ENCODE measurements around the gene NCK2.
A peak's percentile ranks its signal among the peaks of the same experiment; 100 is the strongest.

NCK2 gene

GRCh38 chr2:105793196-105793975 is 48.7 kb downstream of the NCK2 start:
- no peak for DNase-seq (ENCODE audit: low read depth)

DNA sequence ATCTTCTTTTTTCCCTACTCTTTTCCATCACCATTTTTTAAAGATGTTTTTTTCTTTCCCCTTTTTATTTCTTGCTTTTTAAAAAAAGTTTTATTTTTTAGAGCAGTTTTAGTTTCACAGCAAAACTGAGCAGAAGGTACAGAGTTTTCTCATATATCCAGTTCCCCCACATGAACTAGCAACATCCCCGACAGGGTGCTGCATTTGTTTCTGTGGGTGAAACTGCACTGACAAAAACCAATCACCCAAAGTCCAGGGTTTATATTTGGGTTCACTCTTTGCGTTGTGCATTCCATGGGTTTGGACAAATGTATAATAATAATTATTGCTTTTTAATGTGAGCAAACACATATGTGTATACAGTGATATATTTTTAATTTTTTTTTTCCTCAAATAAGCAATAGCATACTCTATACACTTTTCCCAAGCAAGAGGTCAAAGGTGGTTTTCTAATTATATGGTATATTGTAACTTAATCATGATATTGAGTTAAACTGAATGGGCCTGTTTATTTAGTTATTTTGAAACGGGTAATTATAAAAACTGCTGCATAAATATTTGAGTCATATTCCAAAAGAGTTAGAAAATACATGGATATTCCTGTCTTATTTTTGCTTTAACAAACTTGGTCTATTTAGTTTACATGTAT is 50.3 kb downstream of the NCK2 start:
- DNase-seq (ENCODE audit: low read depth): no peak

GRCh38 chr2:105795575-105795934 is 50.8 kb downstream of the NCK2 start:
- no peak for DNase-seq (ENCODE audit: low read depth)

DNA sequence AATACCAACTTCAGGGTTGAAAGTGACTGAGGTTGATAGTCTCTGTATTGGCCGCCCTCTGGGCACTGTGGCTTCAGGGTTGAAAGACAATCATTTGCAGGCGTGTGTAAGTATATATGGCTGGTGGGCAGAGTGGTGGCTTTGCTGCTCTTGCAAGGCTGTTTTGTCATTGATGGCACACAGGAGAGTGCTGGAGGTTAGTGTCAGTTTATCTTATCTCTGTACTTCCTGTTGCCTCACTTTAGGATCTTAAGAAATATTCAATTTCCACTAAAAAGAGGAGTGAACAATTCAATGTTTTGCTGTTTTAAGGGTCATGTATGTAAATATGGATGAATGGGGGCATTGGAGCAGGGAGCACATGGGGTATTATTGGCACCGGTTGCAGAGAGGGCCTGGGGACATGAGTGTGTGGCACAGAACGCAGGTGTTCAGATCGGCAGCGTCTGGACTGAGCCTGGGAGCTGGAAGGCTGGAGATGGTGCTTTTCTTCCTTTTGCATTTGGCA is 51.5 kb downstream of the NCK2 start:
- no peak for DNase-seq (ENCODE audit: low read depth)

GRCh38 chr2:105796791-105797190 is 52.1 kb downstream of the NCK2 start:
- no peak for DNase-seq (ENCODE audit: low read depth)

DNA sequence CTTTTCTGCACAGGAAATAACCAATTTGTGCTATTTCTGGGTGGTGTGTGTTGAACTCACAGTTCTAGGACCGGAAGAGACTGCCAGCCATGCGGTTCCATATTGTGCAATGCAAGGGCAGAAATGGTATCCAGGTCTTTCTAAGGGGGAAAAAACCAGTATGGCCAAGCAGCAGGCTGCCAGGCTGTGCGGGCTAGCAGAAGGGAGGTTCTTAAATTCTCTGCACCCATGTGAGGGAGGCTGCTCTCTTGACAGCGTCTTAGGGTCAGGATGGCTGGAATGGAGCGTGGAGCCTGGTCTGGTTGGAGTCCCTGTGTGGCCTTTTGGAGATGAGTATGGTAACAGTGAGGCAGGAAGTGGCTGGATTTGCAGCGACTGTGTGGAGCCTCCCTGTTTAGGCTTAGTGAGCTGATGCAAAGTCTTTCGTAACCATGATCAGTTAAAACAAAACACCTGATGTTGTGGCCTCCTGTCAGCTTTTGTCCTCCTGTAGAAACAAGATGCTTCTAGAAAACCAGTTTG is 52.6 kb downstream of the NCK2 start:
- DNase-seq (ENCODE audit: low read depth): no peak

GRCh38 chr2:105798595-105798994 is 53.9 kb downstream of the NCK2 start:
- no peak for DNase-seq (ENCODE audit: low read depth)

DNA sequence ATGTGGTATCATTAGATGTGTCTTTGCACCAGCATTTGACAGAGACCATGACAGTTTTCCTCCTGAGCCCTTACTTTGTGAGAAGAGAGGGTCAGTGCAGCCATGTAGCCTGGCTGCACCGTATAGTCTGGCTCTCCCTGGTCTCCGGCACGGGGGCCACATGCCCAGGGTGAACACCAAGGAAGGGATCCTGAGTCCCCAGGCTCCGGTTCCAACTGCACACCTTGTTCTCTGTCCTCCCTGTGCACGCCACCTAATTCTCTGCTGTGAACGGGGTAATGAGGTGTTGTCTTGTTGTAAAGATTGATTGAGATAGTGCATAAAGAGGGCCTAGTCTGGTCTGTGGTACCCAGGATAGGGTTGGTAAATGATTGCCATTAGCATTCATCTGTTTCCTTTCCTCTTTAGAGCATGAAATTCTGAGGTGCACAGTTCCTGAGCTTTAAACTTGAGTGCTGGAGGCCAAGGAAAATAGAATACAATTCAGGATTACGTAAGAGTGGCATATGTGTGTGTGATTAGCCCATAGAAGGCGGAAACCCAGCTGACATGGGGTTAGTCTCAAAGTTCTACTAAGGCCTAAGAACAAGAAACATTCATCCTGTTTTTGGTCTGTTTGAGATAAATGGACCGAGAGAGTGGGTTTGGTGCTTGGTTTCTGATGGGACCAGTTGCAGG is 55.5 kb downstream of the NCK2 start:
- no peak for DNase-seq (ENCODE audit: low read depth)

- no peak for DNase-seq (ENCODE audit: low read depth)
Observed at GRCh38 chr2:105800953-105801635, 56.4 kb downstream of the NCK2 start.

DNA sequence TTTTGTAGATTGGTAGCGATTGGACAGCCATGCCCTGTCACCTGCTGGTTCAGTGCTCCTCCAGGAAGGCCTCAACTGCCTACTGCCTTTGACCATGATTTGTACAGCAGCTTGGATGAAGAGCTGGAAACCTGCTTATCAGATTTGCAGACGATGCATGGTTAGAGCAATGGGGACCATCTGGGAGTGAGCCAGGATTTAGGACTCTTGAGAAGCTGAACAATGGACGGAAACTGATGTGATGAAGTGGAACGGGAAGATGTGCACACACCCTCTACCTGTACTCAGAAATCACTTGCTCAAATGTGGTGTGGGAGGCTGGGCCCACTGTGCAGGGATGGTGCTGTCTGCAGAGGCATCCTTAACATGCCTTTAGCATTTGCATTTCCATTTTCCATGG is 57.2 kb downstream of the NCK2 start:
- no peak for DNase-seq (ENCODE audit: low read depth)

- DNase-seq (ENCODE audit: low read depth): peak; percentile 47
Observed at GRCh38 chr2:105802587-105802986, 57.9 kb downstream of the NCK2 start.

GRCh38 chr2:105803337-105803736 is 58.6 kb downstream of the NCK2 start:
- DNase-seq (ENCODE audit: low read depth): no peak

DNA sequence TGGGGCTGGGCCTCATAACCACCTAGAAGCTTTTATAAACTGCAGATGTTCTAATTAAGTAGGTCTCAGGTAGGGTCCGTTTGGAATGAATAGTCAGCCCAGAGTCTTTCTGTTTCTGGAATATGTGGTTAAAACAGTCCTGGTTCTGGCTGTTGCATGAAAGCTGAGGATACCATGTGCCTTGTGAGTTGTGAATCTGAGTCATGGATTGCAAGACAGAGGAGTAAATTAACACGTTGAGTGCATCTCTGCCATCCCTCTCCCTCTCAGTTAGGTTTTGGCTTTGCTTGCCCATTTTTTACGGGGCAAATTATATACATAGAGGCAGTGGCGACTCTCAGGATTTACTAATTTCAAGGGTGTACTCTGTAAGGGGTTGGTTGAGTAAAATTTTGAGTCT is 59.1 kb downstream of the NCK2 start:
- no peak for DNase-seq (ENCODE audit: low read depth)

GRCh38 chr2:105804266-105804665 is 59.6 kb downstream of the NCK2 start:
- DNase-seq (ENCODE audit: low read depth): no peak

DNA sequence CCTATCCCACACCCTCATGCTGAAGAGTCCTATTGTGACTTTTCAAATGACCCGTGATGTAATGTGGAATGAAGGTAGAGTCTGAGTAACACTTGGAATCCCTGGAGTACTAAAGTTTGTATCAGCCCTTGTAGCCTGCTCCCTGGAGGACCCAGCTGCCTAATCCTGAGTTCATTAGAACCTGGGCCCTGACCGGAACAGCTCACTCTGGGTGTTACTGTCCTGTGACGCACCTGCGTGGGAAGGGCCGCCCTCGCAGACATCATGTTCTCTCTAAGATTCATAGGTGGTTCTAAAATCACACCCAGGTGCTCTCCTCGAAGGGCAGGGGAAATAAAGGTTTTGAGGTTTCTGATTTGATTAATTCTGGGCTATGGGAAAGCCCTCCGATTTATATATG is 62.3 kb downstream of the NCK2 start:
- no peak for DNase-seq (ENCODE audit: low read depth)

DNA sequence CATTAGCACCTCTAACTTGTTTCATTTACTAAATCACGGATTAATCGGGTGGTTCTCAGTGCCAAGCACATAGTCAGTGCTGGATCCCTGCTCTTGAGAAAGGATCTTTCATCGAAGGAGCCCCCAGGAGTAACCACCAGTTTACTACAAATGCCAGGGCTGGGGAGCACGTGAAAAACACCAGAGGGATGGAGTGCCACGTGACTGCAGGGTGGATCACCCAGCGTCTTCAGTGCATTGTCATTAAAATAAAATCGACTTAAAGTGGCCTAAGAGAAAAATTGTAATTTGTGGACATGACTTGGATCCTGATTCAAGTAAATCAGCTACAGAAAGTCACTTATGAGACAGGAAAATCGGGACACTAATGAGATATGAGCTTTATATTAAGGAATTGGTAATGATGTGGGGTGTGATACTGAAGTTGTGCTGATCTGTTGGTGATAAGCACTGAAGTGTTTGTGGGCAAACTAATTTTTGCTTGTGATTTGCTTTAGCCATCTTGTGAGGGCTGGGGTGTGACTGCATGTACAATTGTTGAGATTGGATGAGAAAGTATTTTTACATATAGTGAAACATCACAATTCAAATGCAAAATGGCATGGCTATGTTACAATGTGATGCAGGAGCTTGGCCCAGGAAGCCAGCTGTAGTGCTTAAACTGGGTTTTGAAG is 63.8 kb downstream of the NCK2 start:
- DNase-seq (ENCODE audit: low read depth): no peak

- DNase-seq (ENCODE audit: low read depth): no peak
Observed at GRCh38 chr2:105809097-105809473, 64.4 kb downstream of the NCK2 start.

GRCh38 chr2:105809723-105810122 is 65.0 kb downstream of the NCK2 start:
- no peak for DNase-seq (ENCODE audit: low read depth)

- DNase-seq (ENCODE audit: low read depth): no peak
Observed at GRCh38 chr2:105812180-105813044, 67.7 kb downstream of the NCK2 start.

- DNase-seq (ENCODE audit: low read depth): no peak
Observed at GRCh38 chr2:105813045-105813315, 68.3 kb downstream of the NCK2 start.

DNA sequence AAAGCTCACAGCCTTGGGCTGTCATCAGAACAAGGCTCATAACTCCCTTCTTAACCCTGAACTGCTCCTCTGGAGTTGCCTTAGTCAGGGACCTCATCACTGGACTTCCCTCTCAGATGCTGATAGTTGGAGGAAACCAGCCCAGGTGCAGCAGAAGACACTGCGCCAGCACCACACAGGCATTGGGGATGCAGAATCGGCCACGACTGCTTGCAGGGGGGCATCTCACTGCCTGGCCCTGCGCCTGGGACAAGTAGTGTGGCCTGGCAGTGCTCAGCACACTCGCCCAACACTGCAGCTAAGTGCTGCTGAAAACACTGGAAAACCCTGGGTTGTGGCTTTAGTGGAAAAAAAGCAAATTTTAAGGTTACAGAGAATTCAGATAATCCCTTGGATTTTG is 68.7 kb downstream of the NCK2 start:
- no peak for DNase-seq (ENCODE audit: low read depth)

Measured in activated T-helper 1 cell treated with Interleukin-2 at 50 U/mL for 16 hours (primary cell).